Measurements from ENCODE around the gene SLC27A5.

The SLC27A5 gene

GRCh38 chr19:58554494-58555368, 42.9 kb upstream of the SLC27A5 start, which contains the start of gene CHMP2A:
TSS of gene CHMP2A (minus strand) at chr19:58555105. CDS start at chr19:58554212, 893 bp downstream.
- peak within 1 kb of the TSS; percentile 81 for H3K4me3 ChIP-seq (ENCODE audit: low read depth, low read length)
- no peak for DNase-seq (ENCODE audit: low read depth, low spot score)
- ChIA-PET POLR2A (interaction anchor here (0.6 to 3.5 kb wide), 4 partner anchors 10 to 86 kb away, joined by 3 to 81 read pairs (median 16); partner anchors contain the start of genes TRIM28 and ZBTB45), CTCF (interaction anchor here (3.1 to 3.7 kb wide), 2 partner anchors 10 to 35 kb away, joined by 22 to 37 read pairs; partner anchors contain the start of genes TRIM28 and ZBTB45)
- TF ChIP-seq CTCF (IDR thresholded peaks at IDR 0.05; ENCODE audit: insufficient read depth, low read length, missing control alignments) = no peak

GRCh38 chr19:58553799-58554493, 42.2 kb upstream of the SLC27A5 start:
- ChIA-PET CTCF (interaction anchor here (0.8 to 3.7 kb wide), 4 partner anchors 10 to 1200 kb away, joined by 3 to 37 read pairs (median 12); partner anchors contain the start of genes TRIM28 and ZBTB45), POLR2A (interaction anchor here (1.4 to 3.5 kb wide), 3 partner anchors 9 to 86 kb away, joined by 3 to 81 read pairs (median 27); partner anchors contain the start of genes TRIM28 and ZBTB45)
- TF ChIP-seq CTCF (IDR thresholded peaks at IDR 0.05; ENCODE audit: insufficient read depth, low read length, missing control alignments) = no peak
- H3K4me3 ChIP-seq (ENCODE audit: low read depth, low read length) = peak overlapping the region; percentile 81
- no peak for DNase-seq (ENCODE audit: low read depth, low spot score)

DNA sequence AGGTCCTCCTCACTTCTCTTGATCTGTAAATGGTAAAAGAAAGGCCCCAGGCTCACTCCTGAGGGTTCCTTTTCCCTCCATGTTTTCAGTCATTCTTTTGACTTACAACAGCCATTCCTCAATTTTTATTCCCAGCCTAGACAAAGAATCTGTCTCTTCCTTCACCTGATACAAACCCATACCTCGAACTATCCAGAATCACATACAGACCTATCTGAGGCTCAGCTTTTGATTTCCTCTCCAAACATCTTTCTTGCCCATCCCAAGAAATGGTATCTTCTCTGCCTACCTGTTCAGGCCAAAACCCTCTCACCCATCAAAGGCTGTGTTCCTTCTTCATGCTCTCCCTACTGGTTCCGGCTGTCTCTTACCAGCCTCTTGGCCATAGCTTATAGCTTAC, 40.9 kb upstream of the SLC27A5 start:
- CTCF ChIA-PET = interaction anchor here (0.9 to 3.7 kb wide), 3 partner anchors 8 to 33 kb away, joined by 3 to 37 read pairs (median 22); partner anchors contain the start of genes TRIM28 and ZBTB45
- DNase-seq (ENCODE audit: low read depth, low spot score) = no peak
- POLR2A ChIA-PET = interaction anchor here (0.6 to 3.5 kb wide), 3 partner anchors 8 to 33 kb away, joined by 3 to 81 read pairs (median 27); partner anchors contain the start of genes TRIM28 and ZBTB45
- TF ChIP-seq CTCF (IDR thresholded peaks at IDR 0.05; ENCODE audit: insufficient read depth, low read length, missing control alignments) = no peak
- no peak overlapping the region for H3K4me3 ChIP-seq (ENCODE audit: low read depth, low read length)

DNA sequence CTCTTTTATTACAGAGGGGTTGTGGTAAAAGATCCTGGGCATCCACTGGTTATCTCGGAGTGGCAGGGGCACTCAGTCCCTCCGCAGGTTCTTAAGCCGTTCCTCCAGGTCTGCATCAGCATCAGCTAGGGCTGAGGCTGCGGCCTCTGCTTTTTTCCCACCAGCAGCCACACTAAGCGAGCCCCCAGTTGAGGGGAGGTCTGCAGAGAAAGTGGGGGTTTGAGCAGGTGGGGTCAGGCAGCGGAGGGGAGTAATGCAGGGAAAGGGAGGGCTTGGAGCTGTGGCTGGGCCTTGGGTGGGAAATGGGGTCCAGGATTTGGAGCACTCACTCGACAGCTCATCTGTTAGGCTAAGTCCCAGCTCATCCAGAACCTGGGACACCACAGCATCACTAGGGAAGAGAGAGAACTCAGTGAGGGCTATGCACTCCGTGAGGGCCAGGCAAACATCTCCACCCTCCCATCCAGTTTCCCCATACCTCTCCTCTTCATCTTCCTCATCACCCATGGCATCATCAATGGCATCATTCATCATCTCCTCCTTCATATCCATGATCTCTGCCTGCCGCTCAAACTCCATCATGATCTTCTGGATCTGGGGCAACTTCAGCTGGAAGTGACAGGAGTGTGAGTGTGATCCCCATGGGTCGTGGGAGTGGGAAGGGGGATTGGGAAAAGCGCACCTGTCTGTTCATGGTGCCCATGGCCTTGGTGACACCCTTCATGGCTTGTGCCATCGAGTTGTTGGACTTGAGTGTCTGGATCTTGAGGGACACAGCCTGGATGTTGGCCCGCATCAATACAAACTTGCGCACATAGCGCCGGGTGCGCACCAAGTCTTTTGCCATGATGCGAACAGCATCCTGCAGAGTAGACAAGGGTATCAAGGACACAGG, 40.0 kb upstream of the SLC27A5 start:
- ChIA-PET CTCF (interaction anchor here (0.9 to 3.7 kb wide), 2 partner anchors 8 to 32 kb away, joined by 3 to 37 read pairs; partner anchors contain the start of genes TRIM28 and ZBTB45), POLR2A (interaction anchor here (0.6 kb wide), 1 partner anchor 9 kb away, joined by 3 read pairs; no protein-coding TSS in a partner anchor)
- no peak for TF ChIP-seq CTCF (IDR thresholded peaks at IDR 0.05; ENCODE audit: insufficient read depth, low read length, missing control alignments)
- H3K4me3 ChIP-seq (ENCODE audit: low read depth, low read length) = no peak overlapping the region
- no peak for DNase-seq (ENCODE audit: low read depth, low spot score)

- no peak overlapping the region for H3K4me3 ChIP-seq (ENCODE audit: low read depth, low read length)
- no peak for TF ChIP-seq CTCF (IDR thresholded peaks at IDR 0.05; ENCODE audit: insufficient read depth, low read length, missing control alignments)
- no peak for DNase-seq (ENCODE audit: low read depth, low spot score)
- ChIA-PET CTCF (no interaction called here), POLR2A (interaction anchor here (0.6 kb wide), 1 partner anchor 10 kb away, joined by 3 read pairs; no protein-coding TSS in a partner anchor)
Observed at GRCh38 chr19:58551123-58551497, 39.3 kb upstream of the SLC27A5 start.
